ENCODE data around the gene HAPLN2.

GRCh38 chr1:156673387-156674121 is 54.3 kb downstream of the HAPLN2 start:
- TF ChIP-seq CTCF (IDR thresholded peaks at IDR 0.05): no peak
- no peak for TF ChIP-seq REST (IDR thresholded peaks at IDR 0.05; ENCODE audit: insufficient read depth in 1 of 2, low read depth in 2 of 2, low read length in 1 of 2)
